GM12874 (cell line): ENCODE data around the gene CDSN.

Experiments used
- CTCF ChIP-seq: IDR thresholded peaks from 2 replicates; pipeline ENCODE4 v1.5.1; 2011; ENCODE audit warnings: low read depth, mild to moderate bottlenecking, control low read depth, low read length, moderate library complexity; ENCODE audit not compliant: insufficient read depth

The CDSN gene

GRCh38 chr6:31111712-31112111, 8.5 kb downstream of the CDSN start:
- no peak for TF ChIP-seq CTCF

GRCh38 chr6:31110825-31111582, 9.2 kb downstream of the CDSN start:
- TF ChIP-seq CTCF, result no peak

GRCh38 chr6:31107052-31107451, 13.2 kb downstream of the CDSN start:
- TF ChIP-seq CTCF, result no peak

GRCh38 chr6:31103136-31103535, 17.1 kb downstream of the CDSN start:
- TF ChIP-seq CTCF, result no peak

GRCh38 chr6:31098449-31098938, 21.8 kb downstream of the CDSN start:
- TF ChIP-seq CTCF, result no peak

GRCh38 chr6:31096656-31097055, 23.6 kb downstream of the CDSN start:
- TF ChIP-seq CTCF, result no peak

GRCh38 chr6:31096215-31096614, 24.0 kb downstream of the CDSN start:
- TF ChIP-seq CTCF, result no peak
